ENCODE measurements around the gene ARSI. TPM values are rescaled to one million over a fixed set of nuclear protein-coding genes. Genes with fewer than 3 reads are reported as not detected.

The ARSI gene
- total and polyA plus RNA-seq, 4 donors, result 0.23 to 0.51 (median 0.33) TPM; not detected in 1

GRCh38 chr5:150270541-150271295 lies 32.0 kb downstream of the ARSI start:
- Histone ChIP-seq H3K9me3 (ENCODE audit: control insufficient read depth in 4 of 4, low read length in 3 of 4) (no peaks in the 10 kb centered on the region), H3K27ac (ENCODE audit: low read depth in 1 of 2, low read length in 2 of 2) (no peak overlapping the region), H3K4me3 (ENCODE audit: low read depth in 1 of 3, low read length in 3 of 3) (no peak overlapping the region), H3K27me3 (ENCODE audit: control insufficient read depth in 4 of 4, insufficient read depth in 4 of 4, low read length in 3 of 4) (no peaks in the 10 kb centered on the region), H3K9ac (ENCODE audit: low read depth in 1 of 2, low read length in 2 of 2) (no peak overlapping the region), H3K36me3 (ENCODE audit: control insufficient read depth in 4 of 4, insufficient read depth in 3 of 4, low read depth in 1 of 4, low read length in 3 of 4) (no peaks in the 10 kb centered on the region), H3K4me1 (ENCODE audit: control insufficient read depth in 4 of 4, insufficient read depth in 4 of 4, low read length in 3 of 4) (peaks cover 6 to 15% (median 11%) of the 10 kb centered on the region in 4 donors)
- no peak for DNase-seq (ENCODE audit: low spot score)
- no peak for TF ChIP-seq JUND (IDR thresholded peaks at IDR 0.05)
- no peak for TF ChIP-seq RXRA (IDR thresholded peaks at IDR 0.05)
- TF ChIP-seq YY1 (IDR thresholded peaks at IDR 0.05), result no peak
- no peak for TF ChIP-seq SP1 (IDR thresholded peaks at IDR 0.05)
- TF ChIP-seq FOXA1 (IDR thresholded peaks at IDR 0.05), result no peak
- no peak for TF ChIP-seq HNF4G (IDR thresholded peaks at IDR 0.05)
- TF ChIP-seq, protein P1, sequence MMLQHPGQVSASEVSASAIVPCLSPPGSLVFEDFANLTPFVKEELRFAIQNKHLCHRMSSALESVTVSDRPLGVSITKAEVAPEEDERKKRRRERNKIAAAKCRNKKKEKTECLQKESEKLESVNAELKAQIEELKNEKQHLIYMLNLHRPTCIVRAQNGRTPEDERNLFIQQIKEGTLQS (IDR thresholded peaks at IDR 0.05), result no peak
- TF ChIP-seq, protein P2, sequence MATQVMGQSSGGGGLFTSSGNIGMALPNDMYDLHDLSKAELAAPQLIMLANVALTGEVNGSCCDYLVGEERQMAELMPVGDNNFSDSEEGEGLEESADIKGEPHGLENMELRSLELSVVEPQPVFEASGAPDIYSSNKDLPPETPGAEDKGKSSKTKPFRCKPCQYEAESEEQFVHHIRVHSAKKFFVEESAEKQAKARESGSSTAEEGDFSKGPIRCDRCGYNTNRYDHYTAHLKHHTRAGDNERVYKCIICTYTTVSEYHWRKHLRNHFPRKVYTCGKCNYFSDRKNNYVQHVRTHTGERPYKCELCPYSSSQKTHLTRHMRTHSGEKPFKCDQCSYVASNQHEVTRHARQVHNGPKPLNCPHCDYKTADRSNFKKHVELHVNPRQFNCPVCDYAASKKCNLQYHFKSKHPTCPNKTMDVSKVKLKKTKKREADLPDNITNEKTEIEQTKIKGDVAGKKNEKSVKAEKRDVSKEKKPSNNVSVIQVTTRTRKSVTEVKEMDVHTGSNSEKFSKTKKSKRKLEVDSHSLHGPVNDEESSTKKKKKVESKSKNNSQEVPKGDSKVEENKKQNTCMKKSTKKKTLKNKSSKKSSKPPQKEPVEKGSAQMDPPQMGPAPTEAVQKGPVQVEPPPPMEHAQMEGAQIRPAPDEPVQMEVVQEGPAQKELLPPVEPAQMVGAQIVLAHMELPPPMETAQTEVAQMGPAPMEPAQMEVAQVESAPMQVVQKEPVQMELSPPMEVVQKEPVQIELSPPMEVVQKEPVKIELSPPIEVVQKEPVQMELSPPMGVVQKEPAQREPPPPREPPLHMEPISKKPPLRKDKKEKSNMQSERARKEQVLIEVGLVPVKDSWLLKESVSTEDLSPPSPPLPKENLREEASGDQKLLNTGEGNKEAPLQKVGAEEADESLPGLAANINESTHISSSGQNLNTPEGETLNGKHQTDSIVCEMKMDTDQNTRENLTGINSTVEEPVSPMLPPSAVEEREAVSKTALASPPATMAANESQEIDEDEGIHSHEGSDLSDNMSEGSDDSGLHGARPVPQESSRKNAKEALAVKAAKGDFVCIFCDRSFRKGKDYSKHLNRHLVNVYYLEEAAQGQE (IDR thresholded peaks at IDR 0.05), result no peak
- TF ChIP-seq HNF4A (conservative IDR thresholded peaks at IDR 0.05), result no peak
- TF ChIP-seq FOXA2 (IDR thresholded peaks at IDR 0.05), result no peak
- no peak for TF ChIP-seq CTCF (IDR thresholded peaks at IDR 0.05; ENCODE audit: low read depth, low read length, missing input control)
- TF ChIP-seq ZBTB33 (IDR thresholded peaks at IDR 0.05), result no peak
- TF ChIP-seq NR2F2 (IDR thresholded peaks at IDR 0.05), result no peak
- no peak for TF ChIP-seq TAF1 (conservative IDR thresholded peaks at IDR 0.05)
- TF ChIP-seq EGR1 (IDR thresholded peaks at IDR 0.05; ENCODE audit: low read depth in 2 of 2), result no peak
- TF ChIP-seq GABPA (IDR thresholded peaks at IDR 0.05 in 1 of 2, conservative IDR thresholded peaks at IDR 0.05 in 1 of 2), result no peak
- TF ChIP-seq RAD21 (IDR thresholded peaks at IDR 0.05), result no peak
- TF ChIP-seq, protein P3, sequence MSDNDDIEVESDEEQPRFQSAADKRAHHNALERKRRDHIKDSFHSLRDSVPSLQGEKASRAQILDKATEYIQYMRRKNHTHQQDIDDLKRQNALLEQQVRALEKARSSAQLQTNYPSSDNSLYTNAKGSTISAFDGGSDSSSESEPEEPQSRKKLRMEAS (IDR thresholded peaks at IDR 0.05), result no peak
- 70% methylated on average over 12 of the region's 12 CpGs for WGBS

All from liver (tissue), 9 donors.